HG02852 (cell line): ENCODE measurements around the gene RNU1-2.
A peak's percentile ranks its signal among the peaks of the same experiment; 100 is the strongest.
"Not testable (repeated sequence)": the region's sequence is repeated elsewhere in the genome, so short reads cannot be mapped to it uniquely, and the experiment has no call there.

ENCODE experiments used
- ATAC-seq: cut with Tn5 transposase; IDR thresholded peaks from one replicate; pipeline ENCODE4 v1.9.1; 2021; ENCODE audit warnings: mild to moderate bottlenecking, moderate library complexity; ENCODE audit not compliant: unreplicated experiment

Gene RNU1-2

DNA sequence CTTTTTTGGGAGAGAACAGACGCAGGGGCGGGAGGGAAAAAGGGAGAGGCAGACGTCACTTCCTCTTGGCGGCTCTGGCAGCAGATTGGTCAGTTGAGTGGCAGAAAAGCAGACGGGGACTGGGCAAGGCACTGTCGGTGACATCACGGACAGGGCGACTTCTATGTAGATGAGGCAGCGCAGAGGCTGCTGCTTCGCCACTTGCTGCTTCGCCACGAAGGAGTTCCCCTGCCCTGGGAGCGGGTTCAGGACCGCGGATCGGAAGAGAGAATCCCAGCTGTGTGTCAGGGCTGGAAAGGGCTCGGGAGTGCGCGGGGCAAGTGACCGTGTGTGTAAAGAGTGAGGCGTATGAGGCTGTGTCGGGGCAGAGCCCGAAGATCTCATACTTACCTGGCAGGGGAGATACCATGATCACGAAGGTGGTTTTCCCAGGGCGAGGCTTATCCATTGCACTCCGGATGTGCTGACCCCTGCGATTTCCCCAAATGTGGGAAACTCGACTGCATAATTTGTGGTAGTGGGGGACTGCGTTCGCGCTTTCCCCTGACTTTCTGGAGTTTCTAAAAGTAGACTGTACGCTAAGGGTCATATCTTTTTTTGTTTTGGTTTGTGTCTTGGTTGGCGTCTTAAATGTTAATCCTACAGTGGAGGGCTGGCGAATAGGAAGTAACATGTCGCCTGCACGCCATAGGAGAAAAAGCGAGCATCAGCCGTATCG lies at the start of gene RNU1-2:
TSS of gene RNU1-2 (plus strand) at position 383 of the 718 bp plus-strand sequence.
- ATAC-seq, result peak; percentile 96

DNA sequence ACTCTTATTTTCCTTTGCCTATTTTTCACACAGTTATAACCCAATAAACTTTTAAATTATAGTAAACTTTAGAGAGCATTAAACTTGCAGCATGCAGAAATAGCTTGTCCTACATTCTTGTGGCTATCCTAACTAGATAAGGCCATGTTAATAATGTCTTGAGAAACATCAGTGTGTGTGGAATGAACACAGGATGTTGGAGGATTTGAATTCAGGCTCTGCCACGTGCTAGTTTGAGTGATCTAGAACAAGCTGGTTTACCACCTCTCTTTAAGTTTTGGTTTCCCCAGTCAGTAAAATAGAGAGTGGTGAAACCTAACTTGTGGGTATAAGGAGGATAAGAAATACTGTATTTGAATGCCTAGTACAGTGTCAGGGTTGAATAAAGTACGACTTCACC lies 39.6 kb upstream of the RNU1-2 start:
- not testable (repeated sequence) for ATAC-seq

DNA sequence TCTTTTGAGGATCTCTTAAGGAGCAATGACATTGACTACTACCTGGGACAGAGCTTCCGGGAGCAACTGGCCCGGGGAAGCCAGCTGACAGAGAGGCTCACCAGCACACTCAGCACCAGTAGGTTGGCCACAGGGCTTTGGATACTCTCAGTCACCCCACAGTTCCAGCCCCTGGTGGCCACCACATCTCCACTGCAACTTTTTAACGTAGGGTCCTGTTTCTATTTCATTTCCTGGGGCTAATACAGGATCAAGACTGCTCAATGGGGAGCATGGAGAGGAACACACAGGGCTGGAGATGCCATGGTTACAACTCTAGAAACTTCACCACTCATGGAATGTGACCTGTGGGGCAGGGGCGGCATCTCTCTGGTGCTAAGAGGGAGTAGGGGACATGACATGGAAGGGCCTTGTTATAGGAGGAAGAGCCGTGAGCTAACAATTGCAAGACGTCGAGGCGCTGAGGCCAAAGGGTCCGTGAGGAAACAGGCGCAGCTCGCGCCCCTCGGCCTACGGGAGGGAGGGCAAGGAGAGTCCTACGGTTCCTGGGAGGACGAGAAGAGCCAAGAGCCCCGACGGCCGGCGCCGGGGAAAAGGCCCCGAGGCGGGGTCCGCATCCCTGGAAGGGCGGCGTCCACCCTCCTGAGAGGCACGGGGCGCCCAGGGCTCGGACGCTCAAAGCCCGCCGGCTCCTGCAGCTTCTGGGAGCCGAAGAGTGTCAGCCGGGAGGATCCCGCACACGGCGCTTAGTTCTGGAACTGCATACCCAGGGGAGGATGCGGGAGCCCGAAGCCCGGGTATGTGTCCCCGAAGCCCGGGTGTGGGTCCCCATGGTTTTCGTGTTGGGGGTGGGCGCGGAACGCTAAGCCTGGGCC lies 36.4 kb upstream of the RNU1-2 start:
- not testable (repeated sequence) for ATAC-seq

DNA sequence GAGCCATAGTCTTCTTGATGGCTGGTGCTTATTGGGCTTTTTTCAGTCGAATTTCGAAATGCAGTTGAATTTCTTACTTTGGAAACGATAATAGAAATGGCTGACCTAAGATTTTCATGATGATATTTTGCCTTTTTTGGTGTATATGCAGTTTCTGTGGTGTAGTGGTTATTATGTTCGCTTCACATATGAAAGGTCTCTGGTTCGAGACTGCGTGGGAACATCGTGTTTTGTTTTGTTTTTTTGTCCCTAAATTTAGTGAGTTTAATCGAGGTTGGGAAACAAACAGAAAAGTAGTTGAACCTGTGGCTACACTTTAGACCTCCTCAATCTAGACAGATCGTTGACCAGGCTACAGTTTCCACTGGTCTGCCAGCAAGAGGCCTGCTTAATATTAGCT lies 35.7 kb upstream of the RNU1-2 start:
- ATAC-seq, result not testable (repeated sequence)

DNA sequence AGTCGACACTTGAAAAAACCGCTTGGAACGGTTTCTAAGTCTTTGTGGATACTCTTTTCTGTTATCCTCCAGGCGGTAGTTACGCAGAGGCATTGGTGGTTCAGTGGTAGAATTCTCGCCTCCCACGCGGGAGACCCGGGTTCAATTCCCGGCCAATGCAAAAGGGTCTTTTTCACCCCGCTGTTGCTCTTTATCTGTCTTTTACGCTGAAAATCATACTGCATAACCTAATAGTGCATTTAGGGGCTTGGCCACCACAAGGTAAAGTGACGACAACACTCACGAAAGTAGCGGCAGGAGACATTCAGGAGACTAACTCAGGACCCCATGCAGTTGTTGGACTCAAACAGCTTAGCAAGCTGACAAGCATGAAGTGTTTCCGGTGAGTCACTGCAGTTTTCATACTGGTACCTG lies 33.9 kb upstream of the RNU1-2 start:
- not testable (repeated sequence) for ATAC-seq

DNA sequence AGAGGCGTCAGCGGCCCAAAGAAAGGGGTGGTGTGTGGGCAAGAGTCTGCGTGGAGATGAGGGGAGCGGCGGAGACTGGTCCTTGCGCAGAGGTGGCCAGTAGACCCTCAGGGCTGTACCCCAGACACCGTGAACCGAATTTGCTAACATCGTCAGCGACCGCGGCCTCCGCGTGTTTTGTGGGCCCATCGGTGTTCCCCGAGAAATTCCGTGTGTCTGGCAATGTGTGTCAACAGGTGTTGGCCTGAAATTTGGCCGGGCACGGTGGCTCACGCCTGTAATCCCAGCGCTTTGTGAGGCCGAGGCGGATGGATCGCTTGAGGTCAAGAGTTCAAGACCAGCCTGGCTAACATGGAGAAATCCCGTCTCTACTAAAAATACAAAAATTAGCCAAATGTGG lies 33.4 kb upstream of the RNU1-2 start:
- not testable (repeated sequence) for ATAC-seq

DNA sequence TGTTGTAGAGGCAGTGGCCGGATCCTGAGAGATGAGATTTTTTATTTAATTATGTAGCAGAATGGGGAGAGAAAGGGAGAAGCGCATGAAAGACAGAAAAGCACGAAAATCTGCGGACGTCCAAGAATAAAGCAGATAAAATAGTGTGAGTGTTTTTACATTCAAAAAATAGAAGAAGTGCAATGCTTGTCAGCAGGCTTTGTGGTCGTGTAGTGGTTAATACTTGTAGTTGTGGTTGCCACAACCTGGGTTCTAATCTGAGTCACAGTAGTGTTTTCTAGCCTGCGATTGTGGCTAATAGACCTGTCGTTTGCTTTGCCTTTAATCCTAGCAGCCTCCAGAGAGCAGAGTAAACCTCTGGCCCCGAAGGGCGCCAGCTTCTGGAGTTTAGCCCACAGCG lies 32.8 kb upstream of the RNU1-2 start:
- peak; percentile 57 for ATAC-seq

DNA sequence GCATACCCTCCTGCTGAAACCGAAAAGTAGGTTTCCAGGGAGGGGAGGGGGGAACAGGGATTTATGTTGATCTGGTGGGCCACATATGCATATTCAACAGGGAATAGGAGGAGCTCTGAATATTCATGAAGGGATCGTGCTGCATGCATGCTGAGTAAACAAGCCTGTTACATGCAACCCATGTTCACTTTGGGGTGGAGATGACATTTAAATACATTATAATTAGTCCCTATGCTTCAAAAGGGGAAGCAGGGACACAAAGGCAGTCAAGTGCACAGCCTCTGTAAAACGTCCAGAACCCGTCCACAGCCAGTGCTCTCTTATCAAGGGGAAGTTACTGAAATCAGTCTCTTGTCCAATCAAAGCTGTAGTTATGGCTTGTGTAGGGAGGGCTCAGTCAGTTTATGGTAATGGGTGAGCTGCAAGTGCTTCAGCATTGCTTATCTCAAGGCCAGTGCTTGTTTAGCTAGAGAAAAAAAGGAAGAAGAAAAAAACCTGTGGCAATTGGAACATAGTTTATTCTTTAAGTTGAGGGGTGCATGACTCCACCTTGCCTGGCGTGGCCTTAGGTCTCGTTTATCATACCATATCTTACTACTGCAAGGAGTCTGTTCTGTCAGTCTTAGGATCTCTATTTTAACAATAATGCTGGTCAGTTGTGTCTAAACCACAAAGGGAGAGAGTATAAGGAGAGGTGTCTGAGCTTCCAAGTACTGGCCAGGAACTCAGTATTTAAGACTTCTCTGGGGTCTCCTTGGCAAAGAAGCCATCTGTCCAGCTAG lies 28.7 kb upstream of the RNU1-2 start:
- not testable (repeated sequence) for ATAC-seq

DNA sequence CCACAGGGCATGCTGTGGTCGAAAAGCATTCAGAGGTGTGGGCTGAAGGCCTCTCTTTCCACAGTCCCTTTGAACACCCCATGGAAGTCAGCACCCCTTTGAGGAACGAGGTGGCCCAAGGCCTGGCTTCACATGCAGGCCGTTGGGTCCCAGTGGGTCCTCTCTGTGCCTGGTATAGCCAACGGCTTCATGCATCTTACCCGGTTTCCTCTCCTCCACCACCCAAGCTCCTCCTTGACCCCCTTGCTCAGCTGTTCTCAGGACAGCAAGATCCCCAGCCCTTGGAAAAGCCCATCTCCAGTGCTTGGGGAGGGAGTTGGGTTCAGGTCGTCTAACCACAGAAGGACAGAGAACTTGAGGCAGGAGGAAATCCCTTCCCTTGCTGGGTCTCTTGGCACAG lies 27.0 kb upstream of the RNU1-2 start:
- not testable (repeated sequence) for ATAC-seq

DNA sequence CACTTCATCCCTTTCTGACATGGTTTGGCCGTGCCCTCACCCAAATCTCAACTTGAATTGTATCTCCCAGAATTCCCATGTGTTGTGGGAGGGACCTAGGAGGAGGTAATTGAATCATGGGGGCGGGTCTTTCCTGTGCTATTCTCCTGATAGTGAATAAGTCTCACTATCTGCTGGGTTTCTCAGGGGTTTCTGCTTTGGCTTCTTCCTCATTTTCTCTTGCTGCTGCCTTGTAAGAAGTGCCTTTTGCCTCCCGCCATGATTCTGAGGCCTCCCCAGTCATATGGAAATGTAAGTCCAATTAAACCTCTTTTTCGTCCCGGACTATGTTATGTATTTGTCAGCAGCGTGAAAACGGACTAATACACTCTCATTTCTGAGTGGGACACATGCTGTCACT lies 25.8 kb upstream of the RNU1-2 start:
- not testable (repeated sequence) for ATAC-seq

DNA sequence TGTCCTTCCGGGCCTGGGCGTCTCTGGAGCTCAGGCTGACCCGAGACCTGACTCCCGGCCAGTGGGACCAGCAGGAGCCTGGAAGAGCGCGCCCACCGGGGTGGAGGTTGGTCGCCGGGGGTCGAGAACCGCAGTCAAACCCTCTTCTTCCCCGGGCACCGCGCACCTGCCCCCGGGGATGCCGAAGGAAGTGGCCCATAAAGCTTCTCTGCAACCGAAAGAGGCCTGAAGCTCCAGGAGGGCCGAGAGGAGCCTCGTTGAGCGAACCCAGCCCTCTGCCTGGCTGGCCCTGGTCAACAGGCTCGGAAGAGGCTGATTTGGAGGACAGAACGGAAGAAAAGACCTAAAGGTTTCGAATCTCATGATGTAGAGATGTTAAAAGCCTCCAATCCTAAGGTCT lies 24.6 kb upstream of the RNU1-2 start:
- not testable (repeated sequence) for ATAC-seq

DNA sequence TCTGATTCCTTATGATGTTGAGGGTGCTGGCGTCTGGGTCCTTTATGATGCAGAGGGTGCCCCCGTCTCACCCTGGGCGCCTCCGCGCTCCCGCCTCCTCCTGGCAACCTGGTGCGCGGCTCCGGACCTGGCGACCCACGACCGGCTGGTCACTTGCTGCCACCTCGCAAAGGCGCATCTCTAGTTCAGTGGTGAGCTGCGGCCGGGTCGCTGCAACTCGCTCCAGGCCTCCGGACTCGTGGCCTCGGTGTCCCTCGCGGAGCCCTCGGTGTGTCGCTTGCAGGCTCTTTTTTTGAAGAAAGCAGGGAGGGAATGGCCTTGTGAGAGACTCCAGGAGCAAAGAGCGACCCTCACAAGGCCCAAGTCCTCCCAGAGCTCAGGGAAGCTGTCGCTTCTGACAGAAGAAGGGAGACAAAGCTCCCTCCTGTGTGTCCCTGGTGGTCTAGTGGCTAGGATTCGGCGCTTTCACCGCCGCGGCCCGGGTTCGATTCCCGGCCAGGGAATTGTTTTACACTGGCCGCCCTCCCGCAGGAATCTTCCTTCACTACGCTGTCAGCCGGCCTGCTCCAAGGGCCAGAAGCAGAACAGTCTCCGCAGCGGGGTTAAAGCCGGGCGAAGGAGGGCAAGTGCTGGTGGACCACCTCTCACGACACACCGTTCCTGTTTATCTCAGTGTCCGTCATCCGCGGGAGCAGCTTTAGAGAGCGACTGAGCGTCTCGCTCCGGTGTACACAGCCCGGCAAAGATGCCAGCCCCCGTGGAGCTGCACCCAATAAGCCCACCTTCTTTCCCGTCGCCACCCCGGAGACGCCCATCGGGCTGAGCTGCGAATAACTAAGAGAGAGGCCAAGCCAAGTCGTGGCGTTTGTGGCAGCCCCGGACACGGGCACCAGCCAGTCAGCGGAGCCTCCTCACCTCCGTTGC lies 23.4 kb upstream of the RNU1-2 start:
- ATAC-seq, result not testable (repeated sequence)

DNA sequence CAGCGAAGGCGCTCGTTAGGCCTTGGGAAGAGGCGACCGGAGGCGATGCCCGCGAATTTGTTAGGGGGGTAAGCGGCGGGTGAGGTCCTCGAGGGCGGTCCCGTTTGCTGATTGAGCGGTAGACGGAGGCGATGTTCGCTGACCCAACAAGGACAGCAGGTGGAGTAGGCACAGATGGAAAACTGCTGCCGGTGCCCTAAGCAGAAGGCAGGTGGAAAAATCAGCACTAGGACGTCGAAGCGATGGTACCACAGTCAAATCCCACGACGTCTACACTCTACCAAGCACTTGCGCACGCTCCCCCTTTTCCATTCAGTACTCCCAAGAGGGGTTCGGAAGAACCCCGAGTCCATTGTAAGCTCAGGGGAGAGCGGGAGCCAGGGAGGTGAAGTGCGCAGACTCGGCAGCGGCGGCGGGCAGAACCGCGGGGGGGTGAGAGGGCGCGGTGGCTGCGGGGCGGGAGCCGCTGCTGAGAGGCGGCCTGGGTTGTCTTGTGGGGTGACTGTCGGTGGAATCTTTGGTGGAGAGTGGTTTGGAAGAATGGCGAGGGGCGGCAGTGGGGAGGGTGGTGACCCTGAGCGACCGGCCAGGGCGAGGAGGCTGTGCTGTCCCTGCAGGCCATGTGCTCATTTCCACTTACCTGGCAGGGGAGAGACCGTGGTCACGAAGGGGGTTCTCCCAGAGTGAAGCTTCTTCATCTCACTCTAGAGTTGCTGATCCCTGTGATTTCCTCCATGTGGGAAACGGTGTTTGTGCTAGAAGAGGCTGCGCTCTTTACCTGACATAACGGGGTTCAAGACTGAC lies 22.5 kb upstream of the RNU1-2 start:
- ATAC-seq, result not testable (repeated sequence)

DNA sequence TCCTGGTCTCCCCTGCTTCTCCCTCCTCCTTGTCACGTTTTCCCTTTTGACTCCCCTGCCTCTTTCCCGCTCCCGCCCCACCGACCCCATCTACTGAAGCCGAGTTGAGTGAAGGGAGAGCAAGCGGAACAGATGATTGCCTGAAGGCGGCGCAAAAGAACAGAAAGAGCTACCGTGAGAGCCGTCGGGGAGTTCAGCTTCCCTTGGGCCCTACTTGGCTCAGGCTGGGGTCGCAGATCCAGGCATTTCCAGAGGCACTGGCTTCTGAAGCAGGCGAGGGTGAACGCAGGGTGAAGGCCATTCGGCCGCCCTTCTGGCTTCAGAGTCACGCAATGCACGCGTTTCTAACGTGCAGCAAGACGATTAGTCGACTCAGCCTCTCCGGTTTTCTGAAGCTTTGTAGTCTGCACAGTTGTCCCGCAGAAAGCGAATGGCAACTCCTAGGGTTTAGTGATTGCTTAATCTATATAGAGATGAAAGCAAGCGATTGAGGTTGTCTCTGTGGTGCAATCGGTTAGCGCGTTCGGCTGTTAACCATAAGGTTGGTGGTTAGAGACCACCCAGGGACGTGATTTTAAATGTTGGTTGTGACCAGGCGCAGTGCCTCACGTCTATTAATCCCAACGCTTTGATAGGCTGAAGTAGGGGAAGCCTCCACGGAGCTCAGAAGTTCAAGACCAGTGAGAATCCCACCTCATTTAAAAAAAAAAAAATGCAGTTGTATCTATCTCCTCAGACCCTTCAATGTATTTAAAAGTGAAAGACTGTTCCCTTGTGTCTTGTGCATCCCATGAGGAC lies 20.6 kb upstream of the RNU1-2 start:
- ATAC-seq, result not testable (repeated sequence)

DNA sequence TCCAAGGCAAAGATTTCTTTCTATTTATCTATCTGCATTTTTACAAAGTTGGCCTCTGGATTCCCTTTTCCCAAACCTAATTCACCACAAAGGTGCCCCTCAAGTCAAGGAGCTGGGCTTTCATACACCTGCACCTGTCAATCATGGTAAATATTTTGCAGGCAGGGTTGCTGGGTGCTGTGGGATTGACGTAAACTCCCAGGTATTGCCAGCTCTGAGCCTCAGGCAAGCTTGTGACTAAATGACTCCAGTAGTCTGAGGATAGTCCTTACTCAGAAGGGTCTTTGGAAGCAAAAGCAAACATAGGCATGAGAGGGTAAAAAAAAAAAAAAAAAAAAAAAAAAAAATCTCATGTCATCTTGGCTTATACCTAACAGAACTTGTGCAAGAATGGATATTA lies 14.0 kb upstream of the RNU1-2 start:
- ATAC-seq, result not testable (repeated sequence)

DNA sequence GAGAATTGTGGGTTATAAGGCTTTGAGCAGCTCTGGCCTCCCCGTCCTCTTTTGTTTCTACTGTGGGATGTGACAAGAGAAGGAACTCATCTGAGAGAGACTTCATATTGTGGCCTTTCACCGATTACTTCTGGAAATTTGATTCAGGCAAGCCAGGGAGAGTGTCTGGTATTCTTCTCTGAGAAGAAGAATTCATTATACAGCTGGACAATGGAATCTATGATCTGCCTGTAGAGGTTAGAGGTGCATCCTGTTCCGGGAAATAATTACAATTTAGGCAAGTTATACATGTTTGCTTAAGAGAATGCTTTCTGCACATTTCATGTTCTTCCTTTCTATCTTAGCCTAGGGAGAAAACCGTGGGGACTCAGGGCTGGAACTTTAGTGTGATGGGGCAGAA lies 12.8 kb upstream of the RNU1-2 start:
- no peak for ATAC-seq

DNA sequence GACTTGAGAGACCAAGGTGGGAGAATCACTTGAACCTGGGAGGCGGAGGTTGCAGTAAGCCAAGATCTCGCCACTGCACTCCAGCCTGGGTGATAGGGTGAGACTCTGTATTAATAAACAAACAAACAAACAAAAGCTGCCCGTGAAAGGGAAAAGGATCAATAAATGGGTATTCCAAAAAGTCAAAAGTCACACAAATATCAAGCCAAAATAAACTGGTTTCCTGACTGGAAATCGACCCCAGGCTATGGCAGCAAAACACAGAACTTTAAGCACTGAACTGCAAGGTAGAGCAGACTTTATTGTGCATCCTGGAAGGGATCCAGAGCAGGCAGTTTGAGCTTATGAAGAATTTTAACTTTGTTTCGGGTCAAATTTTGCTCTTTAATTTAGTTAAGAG lies 11.3 kb upstream of the RNU1-2 start:
- not testable (repeated sequence) for ATAC-seq

DNA sequence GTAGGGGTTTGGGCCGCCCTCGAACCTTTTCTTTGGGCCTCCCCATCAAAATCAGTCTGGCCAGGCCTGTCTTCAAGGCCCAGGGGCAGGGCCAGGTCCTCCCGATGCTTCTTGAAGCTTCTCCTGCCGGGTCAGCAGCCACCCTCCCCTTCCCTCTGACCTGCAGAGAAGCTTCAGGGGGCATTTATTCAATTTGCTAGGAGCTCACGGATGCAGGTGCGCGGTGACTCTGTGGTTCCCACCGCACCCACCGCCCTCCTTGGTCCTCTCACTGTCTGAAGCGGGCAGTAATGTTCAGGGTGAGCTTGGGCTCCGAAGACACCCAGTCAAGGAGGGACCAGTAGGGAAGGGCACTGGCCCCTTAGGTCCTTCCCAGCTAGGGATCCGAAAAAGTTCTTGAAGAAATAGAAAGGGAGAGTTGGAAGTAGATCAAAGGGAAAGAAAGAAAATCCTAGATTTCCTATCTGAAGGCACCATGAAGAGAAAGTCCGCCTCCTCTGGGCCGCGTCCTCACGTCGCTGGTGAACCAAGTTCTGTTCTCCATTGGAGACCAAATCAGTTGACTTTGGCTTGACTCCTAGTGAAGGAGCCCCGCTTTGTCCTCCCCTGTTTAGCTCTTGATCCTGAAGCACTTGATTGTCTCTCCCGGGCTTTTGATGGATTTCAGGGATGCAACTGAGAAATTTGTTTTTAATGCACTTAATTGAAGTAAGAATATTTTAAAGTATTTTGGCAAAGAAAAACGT lies 8.7 kb upstream of the RNU1-2 start:
- ATAC-seq, result no peak
